Hematopoietic multipotent progenitor cell treated with erythropoietin and hydrocortisone succinate and interleukin-3 and kit ligand, for 4 days (in vitro differentiated cells): ENCODE results near the gene NPAT.
"Not testable (repeated sequence)": the region's sequence is repeated elsewhere in the genome, so short reads cannot be mapped to it uniquely, and the experiment has no call there.

Experiments
- DNase-seq: peaks from one replicate; pipeline ENCODE4 v3.0.0-alpha.2; 2015

Gene NPAT

GRCh38 chr11:108218912-108219783, 3.3 kb downstream of the NPAT start:
- DNase-seq: peak; percentile 60

GRCh38 chr11:108218455-108218854, 4.0 kb downstream of the NPAT start:
- DNase-seq: peak; percentile 22

GRCh38 chr11:108216988-108217387, 5.5 kb downstream of the NPAT start:
- DNase-seq: no peak

- no peak for DNase-seq
Measured at GRCh38 chr11:108213784-108214183, 8.7 kb downstream of the NPAT start.

GRCh38 chr11:108210441-108210840, 12.0 kb downstream of the NPAT start:
- DNase-seq: no peak

- DNase-seq: no peak
Measured at GRCh38 chr11:108207683-108208060, 14.8 kb downstream of the NPAT start.

DNA sequence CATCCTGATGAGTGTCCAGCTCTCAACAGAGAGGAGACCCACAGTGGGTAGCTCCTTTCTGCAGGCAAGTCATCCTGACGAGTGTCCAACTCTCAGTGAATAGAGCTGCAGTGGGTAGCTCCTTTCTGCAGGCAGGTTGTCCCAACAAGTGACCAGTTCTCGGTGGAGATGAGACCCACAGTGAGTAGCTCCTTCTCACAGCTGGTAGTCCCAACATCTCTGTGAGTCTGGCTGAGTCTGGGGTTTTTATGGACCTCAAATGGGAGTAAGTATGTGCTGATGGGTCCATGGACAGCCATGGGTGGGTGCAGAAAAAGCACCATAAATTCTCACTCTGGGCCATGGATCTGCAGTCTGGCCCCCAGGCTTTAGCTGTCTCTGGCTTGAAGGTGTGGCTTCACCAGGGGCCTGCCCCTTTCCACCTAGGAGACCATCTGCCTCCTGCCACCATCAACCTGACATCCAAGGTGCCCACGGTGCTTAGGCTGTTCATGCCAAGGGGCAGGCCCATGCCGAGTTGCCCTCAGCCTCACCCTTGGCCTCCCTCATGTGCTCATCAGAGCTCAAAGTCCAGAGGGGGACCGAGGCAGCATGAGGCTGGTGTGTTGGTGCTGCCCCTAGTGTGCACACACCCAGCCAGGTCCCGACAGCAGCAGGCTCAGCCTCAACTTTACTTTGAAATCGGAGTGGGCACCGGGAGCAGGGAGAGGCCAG, 15.3 kb downstream of the NPAT start:
- DNase-seq: peak; percentile 31

GRCh38 chr11:108206171-108206570, 16.3 kb downstream of the NPAT start:
- no peak for DNase-seq

- DNase-seq: no peak
Measured at GRCh38 chr11:108204929-108205499, 17.4 kb downstream of the NPAT start.

- no peak for DNase-seq
Measured at GRCh38 chr11:108204376-108204775, 18.1 kb downstream of the NPAT start.

DNA sequence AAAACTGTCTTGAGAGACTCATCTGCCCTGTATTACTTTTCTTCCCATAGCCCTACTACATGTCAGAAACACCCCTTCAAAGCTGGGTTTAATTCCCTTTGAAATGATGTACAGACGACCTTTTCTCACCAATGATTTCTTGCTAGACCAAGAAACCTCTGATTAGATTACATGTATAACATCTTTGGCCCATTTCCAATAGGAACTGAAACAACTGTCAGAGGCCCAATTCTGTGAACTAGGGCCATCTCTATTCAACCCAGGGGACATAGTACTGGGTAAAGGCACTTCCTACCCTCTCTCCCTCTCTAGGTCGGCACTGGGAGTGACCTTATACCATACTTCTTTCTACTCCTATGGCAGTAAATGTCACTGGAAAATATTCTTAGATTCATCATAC, 19.4 kb downstream of the NPAT start:
- peak; percentile 29 for DNase-seq

DNA sequence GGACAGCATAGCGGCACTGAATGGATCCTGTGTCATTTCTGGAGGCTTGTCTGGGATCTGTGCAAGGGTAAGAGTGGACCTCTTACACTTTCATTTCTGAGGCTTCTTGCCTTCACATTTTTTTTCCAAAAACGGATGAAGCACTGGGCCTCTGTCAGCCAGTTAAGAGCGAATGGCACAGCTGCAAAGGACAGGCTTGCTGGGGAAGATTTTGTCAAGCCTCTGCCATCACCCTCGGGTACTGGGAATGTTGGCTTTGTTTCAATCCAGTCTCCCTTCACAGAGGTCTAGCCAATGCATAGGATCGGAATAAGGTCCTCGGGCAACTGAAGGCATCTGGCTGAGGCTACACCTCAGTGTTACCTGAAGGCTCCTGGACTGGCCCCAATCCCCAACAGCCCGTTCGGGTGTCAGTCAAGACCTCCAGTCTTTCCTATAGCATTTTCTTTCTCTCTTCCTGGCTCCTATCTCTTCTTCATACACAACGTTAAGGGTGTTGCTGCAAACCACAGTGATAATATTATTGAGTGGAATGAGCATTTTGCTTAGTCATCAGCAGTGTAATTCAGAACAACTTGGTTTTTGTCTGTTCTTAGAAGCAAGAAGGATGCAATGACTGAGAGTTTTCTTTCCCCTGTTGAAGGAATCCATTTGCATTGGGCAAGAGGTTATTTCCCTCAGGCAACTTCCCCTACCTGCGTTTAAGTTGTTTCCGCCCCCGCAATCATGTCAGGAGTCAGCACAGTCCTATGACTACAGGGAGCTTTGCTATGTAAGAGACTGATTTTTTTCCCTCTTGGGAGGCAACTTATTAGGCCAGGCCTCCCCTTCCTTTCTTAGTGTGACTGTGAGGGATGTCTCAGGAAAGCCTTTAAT, 22.8 kb downstream of the NPAT start:
- peak; percentile 90 for DNase-seq

DNA sequence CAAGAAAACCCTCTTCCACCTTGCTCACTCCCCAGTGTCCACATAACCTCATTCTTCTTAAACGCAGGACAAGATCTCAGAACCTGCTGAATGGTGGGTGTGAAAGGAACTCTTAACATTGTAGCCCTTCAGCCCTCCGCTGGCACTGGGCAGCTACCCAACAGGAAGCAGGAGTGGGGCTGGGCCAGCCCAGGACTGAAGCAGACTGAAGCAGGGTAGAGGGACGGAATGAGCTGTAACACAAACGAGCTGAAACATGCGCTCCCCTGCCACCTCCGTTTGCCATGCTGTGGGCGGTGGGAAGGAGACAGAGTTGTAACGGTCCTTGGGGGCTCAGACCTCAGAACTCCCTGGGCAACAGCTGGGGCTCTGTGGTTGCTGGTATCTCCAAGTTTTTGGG, 23.6 kb downstream of the NPAT start:
- peak; percentile 65 for DNase-seq

DNA sequence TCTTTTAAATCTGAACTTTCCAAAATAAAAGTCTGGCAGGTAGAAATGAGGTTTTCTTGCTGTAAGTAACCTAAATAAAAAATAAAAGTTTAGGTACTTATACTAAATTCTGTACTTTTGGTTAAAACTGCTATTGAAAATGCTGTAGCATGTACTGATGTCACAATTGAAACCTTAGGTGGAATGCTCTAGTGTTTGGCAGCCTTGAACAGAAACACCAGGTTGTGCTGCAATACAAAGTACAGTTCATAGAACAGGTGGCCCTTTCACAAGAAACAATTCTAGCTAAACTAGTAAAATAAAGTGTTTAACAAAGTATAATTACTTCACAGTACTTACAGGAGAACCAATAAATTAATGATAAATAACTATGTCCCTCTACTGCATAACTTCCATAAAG, 25.1 kb downstream of the NPAT start:
- DNase-seq: no peak

- no peak for DNase-seq
Measured at GRCh38 chr11:108196901-108197300, 25.5 kb downstream of the NPAT start.

GRCh38 chr11:108193725-108194124, 28.7 kb downstream of the NPAT start:
- DNase-seq: no peak

- DNase-seq: no peak
Measured at GRCh38 chr11:108177570-108177969, 44.9 kb downstream of the NPAT start.

GRCh38 chr11:108170184-108170583, 52.3 kb downstream of the NPAT start:
- no peak for DNase-seq

GRCh38 chr11:108167624-108168023, 54.8 kb downstream of the NPAT start:
- DNase-seq: no peak

DNA sequence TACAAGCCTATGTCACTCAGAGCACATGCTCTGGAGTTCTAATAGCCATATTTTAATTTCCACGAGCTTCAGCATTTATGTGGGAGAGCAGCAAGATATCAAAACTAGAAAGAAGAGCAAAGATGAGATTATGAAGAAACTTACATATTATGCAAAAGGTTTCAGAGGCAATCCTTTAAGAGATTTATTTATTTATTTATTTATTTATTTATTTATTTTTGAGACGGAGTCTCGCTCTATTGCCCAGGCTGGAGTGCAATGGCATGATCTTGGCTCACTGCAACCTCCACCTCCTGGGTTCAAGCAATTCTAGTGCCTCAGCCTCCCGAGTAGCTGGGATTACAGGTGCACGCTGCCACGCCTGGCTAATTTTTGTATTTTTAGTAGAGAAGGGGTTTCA, 59.6 kb downstream of the NPAT start:
- not testable (repeated sequence) for DNase-seq

- DNase-seq: peak; percentile 10
Measured at GRCh38 chr11:108160970-108161566, 61.4 kb downstream of the NPAT start.

DNA sequence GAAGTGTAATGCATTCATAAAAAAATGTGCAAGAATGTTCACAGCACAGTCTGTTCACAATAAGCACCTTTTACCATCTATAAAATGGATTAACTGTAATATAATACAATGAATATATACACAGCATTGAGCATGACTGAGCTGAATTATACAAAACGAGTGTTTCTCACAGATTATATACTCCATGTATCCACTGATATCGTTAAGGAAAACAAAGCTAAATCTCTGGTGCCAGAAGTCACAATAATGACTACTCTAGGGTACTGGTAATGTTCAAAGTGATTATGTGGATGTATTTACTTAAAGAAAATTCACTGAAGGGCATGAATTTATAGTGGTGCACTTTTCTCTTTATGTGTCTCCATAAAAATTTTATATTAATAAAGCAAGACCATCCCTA, 67.8 kb downstream of the NPAT start:
- no peak for DNase-seq

GRCh38 chr11:108148556-108148955, 73.9 kb downstream of the NPAT start:
- no peak for DNase-seq
